ENCODE data around the gene KRTAP5-5.
"Not testable (repeated sequence)": the region's sequence is repeated elsewhere in the genome, so short reads cannot be mapped to it uniquely, and the experiment has no call there.

KRTAP5-5 gene

DNA sequence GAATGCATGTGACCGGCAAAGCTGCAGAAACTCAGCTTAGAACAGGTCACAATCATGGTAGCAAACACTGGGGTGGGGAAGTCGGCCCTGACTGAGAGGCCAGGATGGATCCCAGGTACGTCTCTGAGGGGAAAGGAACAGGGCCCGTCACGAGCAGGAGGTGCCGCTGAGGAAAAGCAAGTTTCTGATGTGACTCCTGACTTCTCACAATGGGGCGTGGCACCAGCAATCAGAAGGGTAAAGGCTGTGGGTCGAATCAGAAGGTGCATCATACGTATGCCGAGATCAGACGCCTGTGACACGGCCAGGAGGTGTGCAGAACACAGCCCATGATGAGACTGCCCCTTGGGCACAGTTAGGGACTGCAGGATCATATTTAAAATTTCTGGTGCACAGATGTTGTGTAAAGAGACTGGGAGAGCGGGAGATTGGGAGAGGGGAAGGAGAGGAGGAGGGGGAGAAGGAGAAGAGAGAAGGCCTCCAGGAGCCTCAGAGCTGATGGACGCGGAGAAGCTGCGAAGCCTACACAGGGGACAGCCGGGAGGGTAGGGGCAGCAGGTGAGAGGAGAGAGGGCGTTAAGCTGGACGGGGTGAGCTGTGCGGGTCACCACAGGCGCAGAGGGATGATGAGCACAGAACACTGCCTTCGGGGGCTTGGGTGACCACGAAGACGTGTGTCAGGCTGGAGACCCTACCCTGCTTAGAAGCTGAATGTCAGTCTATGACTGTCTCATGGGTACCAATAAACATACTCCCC is 30.7 kb downstream of the KRTAP5-5 start:
- DNase-seq: no peak

GRCh38 chr11:1661454-1662269 is 32.1 kb downstream of the KRTAP5-5 start:
- DNase-seq: not testable (repeated sequence)

GRCh38 chr11:1662699-1663283 is 33.2 kb downstream of the KRTAP5-5 start:
- DNase-seq: not testable (repeated sequence)

DNA sequence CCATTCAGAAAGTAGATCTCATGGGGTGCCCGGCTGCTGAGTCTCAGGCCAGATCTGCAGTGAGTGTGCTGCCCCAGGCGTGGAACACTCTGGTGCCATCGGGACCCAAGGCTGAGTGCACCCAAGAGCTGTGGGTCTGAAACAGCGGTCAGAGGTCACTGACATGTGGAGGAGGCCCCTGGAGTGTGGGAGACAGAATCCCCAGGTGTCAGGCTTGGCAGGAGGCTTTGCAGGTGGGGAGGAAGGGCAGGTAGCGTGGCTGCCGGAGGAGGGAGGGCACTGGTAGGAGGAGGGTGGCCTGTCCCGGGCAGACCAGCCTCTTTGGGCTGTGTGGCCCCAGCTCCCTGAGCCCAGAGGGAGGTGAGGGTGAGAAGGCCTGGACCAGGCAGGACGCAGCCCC is 35.7 kb downstream of the KRTAP5-5 start:
- no peak for DNase-seq

DNA sequence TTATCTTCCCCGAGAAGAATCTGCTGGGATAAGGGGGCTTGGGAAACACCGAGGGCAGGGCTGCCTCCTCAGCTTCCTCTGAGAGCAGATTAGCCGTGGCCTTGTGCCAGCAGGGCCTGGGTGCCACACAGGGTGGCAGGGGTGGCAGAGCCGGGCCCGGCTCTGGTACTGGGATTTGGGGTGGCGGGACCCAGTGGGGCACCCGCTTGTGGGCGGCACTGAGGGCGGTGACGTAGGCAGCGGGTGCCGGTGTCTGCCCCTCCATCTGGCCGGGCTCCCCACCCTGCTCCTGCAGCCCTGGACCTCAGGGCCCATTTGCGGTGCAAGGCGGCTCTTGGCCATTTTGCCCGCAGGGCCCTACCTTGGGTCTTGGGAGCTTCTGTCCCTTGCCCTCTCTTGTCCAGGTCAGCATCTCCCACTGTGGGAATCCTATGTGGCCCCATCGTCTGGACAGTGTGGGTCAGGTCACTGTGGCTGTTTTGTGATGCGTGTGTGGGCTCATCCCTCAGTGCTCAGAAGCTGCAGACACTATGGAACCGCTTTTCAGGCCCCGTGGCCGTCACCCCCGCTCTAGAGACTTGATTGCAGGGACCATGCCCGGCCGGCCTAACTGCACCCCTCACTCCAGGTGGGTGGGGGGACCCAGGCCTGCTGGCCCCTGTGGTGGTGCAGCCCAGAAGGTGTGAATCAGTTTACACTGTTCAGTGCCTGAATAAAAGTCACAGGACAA is 37.7 kb downstream of the KRTAP5-5 start:
- no peak for DNase-seq

GRCh38 chr11:1667906-1668305 is 38.3 kb downstream of the KRTAP5-5 start:
- DNase-seq: no peak

GRCh38 chr11:1668911-1669473 is 39.4 kb downstream of the KRTAP5-5 start:
- DNase-seq: no peak

- no peak for DNase-seq
Observed at GRCh38 chr11:1669546-1670218, 40.1 kb downstream of the KRTAP5-5 start.

GRCh38 chr11:1670457-1670856 is 40.9 kb downstream of the KRTAP5-5 start:
- DNase-seq: not testable (repeated sequence)

DNA sequence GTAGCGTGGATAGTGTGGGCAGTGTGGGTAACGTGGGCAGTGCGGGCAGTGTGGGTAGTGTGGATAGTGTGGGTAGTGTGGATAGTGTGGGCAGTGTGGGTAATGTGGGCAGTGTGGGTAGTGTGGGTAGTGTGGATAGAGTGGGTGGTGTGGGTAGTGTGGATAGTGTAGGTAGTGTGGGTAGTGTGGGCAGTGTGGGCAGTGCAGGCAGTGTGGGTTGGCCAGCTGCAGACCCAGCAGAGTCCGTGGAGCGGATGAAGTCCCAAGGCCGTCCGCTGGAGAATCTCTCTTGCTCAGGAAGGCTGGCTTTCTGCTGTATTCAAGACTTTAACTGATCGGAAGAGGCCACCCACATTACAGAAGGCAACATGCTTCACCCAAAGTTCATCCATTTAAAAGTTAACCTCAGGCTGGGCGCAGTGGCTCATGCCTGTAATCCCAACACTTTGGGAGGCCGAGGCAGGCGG is 41.4 kb downstream of the KRTAP5-5 start:
- no peak for DNase-seq

GRCh38 chr11:1671658-1672057 is 42.1 kb downstream of the KRTAP5-5 start:
- no peak for DNase-seq

DNA sequence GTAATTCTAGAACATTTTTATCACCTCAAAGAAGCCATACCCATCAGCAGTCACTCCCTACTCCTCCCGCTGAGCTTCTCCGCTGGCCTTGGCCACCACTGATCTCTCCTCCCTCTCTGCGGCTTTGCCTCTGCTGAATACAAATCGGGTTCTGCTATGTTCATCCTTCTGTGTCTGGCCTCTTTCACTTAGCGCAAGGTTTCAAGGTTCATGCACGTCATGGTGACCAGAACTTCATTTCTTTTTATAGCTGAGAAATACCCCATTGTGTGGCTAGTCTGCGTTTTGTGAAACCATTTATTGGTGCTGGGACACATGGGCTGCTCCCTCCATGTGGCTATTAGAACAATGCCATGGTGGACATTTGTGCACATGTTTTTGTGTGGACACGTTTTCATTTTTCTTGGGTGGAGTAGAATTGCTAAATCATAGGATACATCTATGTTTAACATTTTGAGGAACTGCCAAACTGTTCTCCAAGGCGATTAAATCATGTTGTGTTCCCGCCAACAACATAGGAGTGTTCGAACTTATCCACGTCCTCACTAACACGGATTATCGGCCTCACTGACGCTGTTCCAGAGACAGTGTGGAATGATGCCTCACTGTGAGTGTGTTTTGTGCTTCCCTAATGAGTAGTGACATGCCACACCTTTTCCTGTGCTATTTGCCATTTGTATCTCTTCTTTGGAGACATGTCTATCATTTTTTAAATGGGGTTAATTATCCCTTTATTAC is 43.2 kb downstream of the KRTAP5-5 start:
- no peak for DNase-seq

GRCh38 chr11:1673446-1674172 is 44.0 kb downstream of the KRTAP5-5 start:
- no peak for DNase-seq

GRCh38 chr11:1674173-1675131 is 44.9 kb downstream of the KRTAP5-5 start:
- no peak for DNase-seq

GRCh38 chr11:1675536-1676228 is 46.1 kb downstream of the KRTAP5-5 start:
- DNase-seq: no peak

- DNase-seq: no peak
Observed at GRCh38 chr11:1676229-1676740, 46.7 kb downstream of the KRTAP5-5 start.

GRCh38 chr11:1679881-1680280 is 50.3 kb downstream of the KRTAP5-5 start:
- no peak for DNase-seq
